ENCODE results near the gene MROH9. TPM values are rescaled to one million over a fixed set of nuclear protein-coding genes. Genes with fewer than 3 reads are reported as not detected.
"Not testable (repeated sequence)": the region's sequence is repeated elsewhere in the genome, so short reads cannot be mapped to it uniquely, and the experiment has no call there.

MROH9 gene
- polyA plus RNA-seq, 3 donors, result not detected

- Histone ChIP-seq H3K27ac (ENCODE audit: low read depth in 1 of 2, low read length in 2 of 2) (no peak overlapping the region), H2AFZ (ENCODE audit: insufficient read depth, low read depth, low read length, poor library complexity, severe bottlenecking) (no peak overlapping the region), H3K4me2 (replicated peaks; ENCODE audit: extremely low read depth, low read length, poor library complexity, severe bottlenecking) (no peak overlapping the region), H3K4me1 (ENCODE audit: control insufficient read depth in 1 of 2, insufficient read depth in 2 of 2, low read length in 2 of 2) (no peaks in the 10 kb centered on the region), H3K4me3 (replicated peaks in 1 of 3; ENCODE audit: low read depth in 2 of 3, low read length in 3 of 3) (no peak overlapping the region), H3K36me3 (replicated peaks in 1 of 2; ENCODE audit: control insufficient read depth in 1 of 2, insufficient read depth in 2 of 2, low read length in 2 of 2) (no peaks in the 10 kb centered on the region), H3K79me2 (ENCODE audit: insufficient read depth, low read length) (no peaks in the 10 kb centered on the region), H3K27me3 (ENCODE audit: control insufficient read depth in 2 of 2, insufficient read depth in 2 of 2, low read length in 2 of 2) (no peaks in the 10 kb centered on the region), H4K20me1 (ENCODE audit: insufficient read depth, low read length) (no peaks in the 10 kb centered on the region), H3K9me3 (replicated peaks in 1 of 2; ENCODE audit: control insufficient read depth in 1 of 2, insufficient read depth in 1 of 2, low read length in 2 of 2) (no peaks in the 10 kb centered on the region), H3K9ac (ENCODE audit: insufficient read depth, low read length, poor library complexity, severe bottlenecking) (no peak overlapping the region)
- TF ChIP-seq, protein P1, sequence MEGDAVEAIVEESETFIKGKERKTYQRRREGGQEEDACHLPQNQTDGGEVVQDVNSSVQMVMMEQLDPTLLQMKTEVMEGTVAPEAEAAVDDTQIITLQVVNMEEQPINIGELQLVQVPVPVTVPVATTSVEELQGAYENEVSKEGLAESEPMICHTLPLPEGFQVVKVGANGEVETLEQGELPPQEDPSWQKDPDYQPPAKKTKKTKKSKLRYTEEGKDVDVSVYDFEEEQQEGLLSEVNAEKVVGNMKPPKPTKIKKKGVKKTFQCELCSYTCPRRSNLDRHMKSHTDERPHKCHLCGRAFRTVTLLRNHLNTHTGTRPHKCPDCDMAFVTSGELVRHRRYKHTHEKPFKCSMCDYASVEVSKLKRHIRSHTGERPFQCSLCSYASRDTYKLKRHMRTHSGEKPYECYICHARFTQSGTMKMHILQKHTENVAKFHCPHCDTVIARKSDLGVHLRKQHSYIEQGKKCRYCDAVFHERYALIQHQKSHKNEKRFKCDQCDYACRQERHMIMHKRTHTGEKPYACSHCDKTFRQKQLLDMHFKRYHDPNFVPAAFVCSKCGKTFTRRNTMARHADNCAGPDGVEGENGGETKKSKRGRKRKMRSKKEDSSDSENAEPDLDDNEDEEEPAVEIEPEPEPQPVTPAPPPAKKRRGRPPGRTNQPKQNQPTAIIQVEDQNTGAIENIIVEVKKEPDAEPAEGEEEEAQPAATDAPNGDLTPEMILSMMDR (IDR thresholded peaks at IDR 0.05), result no peak
- Mint-ChIP-seq H3K4me1 (no peaks in the 10 kb centered on the region), H3K36me3 (no peaks in the 10 kb centered on the region), H3K9me3 (peaks cover 0 to 5% (median 2%) of the 10 kb centered on the region in 7 donors), H3K4me3 (no peak overlapping the region), H3K27me3 (ENCODE audit: low read depth in 3 of 3) (peaks cover 0 to 4% (median 0%) of the 10 kb centered on the region in 3 donors), H3K27ac (no peak overlapping the region)
- no peak for DNase-seq
- intact Hi-C loops (cut with micrococcal nuclease), result no loop called here
Observed at GRCh38 chr1:170910273-170910672, 25.1 kb upstream of the MROH9 start.

DNA sequence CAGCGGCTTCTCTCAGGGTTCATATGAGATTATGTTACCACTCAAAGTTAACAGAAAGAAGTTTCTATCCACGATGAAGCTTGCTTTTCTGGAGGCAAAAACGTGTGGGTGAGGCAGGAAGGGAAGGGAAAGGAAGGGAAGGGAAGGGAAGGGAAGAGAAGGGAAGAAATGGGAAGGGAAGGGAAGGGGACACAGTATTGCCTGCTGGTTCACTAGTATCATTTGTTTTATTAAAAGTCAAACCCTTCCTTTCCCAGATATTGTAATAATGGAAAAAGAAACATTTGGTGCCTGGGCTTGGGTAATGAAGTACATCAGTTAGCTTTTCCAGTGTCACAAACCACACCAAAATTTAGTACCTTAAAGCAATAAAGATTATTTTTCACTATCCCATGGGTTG, 18.0 kb upstream of the MROH9 start:
- H3K27ac Mint-ChIP-seq, result no peak overlapping the region
- H3K27me3 Mint-ChIP-seq (ENCODE audit: low read depth in 3 of 3), result peaks cover 1 to 3% (median 1%) of the 10 kb centered on the region in 3 donors
- Histone ChIP-seq H3K9me3 (replicated peaks in 1 of 2; ENCODE audit: control insufficient read depth in 1 of 2, insufficient read depth in 1 of 2, low read length in 2 of 2) (peaks cover 6 to 29% of the 10 kb centered on the region in 2 donors), H2AFZ (ENCODE audit: insufficient read depth, low read depth, low read length, poor library complexity, severe bottlenecking) (no peak overlapping the region), H3K9ac (ENCODE audit: insufficient read depth, low read length, poor library complexity, severe bottlenecking) (no peak overlapping the region), H3K79me2 (ENCODE audit: insufficient read depth, low read length) (no peaks in the 10 kb centered on the region), H4K20me1 (ENCODE audit: insufficient read depth, low read length) (no peaks in the 10 kb centered on the region), H3K4me1 (ENCODE audit: control insufficient read depth in 1 of 2, insufficient read depth in 2 of 2, low read length in 2 of 2) (no peaks in the 10 kb centered on the region), H3K27me3 (ENCODE audit: control insufficient read depth in 2 of 2, insufficient read depth in 2 of 2, low read length in 2 of 2) (no peaks in the 10 kb centered on the region), H3K36me3 (replicated peaks in 1 of 2; ENCODE audit: control insufficient read depth in 1 of 2, insufficient read depth in 2 of 2, low read length in 2 of 2) (no peaks in the 10 kb centered on the region), H3K27ac (ENCODE audit: low read depth in 1 of 2, low read length in 2 of 2) (no peak overlapping the region), H3K4me3 (replicated peaks in 1 of 3; ENCODE audit: low read depth in 2 of 3, low read length in 3 of 3) (no peak overlapping the region), H3K4me2 (replicated peaks; ENCODE audit: extremely low read depth, low read length, poor library complexity, severe bottlenecking) (no peak overlapping the region)
- no peaks in the 10 kb centered on the region for H3K36me3 Mint-ChIP-seq
- intact Hi-C loops (cut with micrococcal nuclease), result no loop called here
- H3K4me3 Mint-ChIP-seq, result no peak overlapping the region
- H3K4me1 Mint-ChIP-seq, result no peaks in the 10 kb centered on the region
- no peak for DNase-seq
- H3K9me3 Mint-ChIP-seq, result peaks cover 14 to 31% (median 26%) of the 10 kb centered on the region in 7 donors
- 56% methylated on average over 2 of the region's 3 CpGs for WGBS (ENCODE audit: insufficient coverage)
- TF ChIP-seq, protein P1 (IDR thresholded peaks at IDR 0.05), result no peak

DNA sequence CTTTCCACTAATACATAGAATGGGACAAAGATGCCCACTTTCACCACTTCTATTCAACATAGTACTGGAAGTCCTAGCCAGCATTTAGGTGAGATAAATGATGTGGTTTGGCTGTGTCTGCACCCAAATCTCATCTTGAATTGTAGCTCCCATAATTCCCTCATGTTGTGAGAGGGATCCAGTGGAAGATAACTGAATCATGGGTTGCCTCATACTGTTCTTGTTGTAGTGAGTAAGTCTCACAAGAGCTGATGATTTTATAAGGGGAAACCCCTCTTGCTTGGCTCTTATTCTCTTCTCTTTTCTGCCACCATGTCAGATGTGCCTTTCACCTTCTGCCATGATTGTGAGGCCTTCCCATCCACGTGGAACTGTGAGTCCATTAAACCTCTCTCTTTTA, 10.7 kb upstream of the MROH9 start:
- intact Hi-C loops (cut with micrococcal nuclease), result loop anchor here in 1 of 2 donors (10.0 kb wide), 1 partner anchor 1000 kb away; no protein-coding TSS in a partner anchor
- not testable (repeated sequence) for H2AFZ ChIP-seq (ENCODE audit: insufficient read depth, low read depth, low read length, poor library complexity, severe bottlenecking); H3K27me3 Mint-ChIP-seq (ENCODE audit: low read depth in 3 of 3)

More for the DNA sequence above, 10.7 kb upstream of the MROH9 start:
- H3K4me1 Mint-ChIP-seq; H4K20me1 ChIP-seq (ENCODE audit: insufficient read depth, low read length); DNase-seq; H3K36me3 Mint-ChIP-seq; H3K9ac ChIP-seq (ENCODE audit: insufficient read depth, low read length, poor library complexity, severe bottlenecking); H3K27ac ChIP-seq (ENCODE audit: low read depth in 1 of 2, low read length in 2 of 2); H3K36me3 ChIP-seq (replicated peaks in 1 of 2; ENCODE audit: control insufficient read depth in 1 of 2, insufficient read depth in 2 of 2, low read length in 2 of 2); H3K4me1 ChIP-seq (ENCODE audit: control insufficient read depth in 1 of 2, insufficient read depth in 2 of 2, low read length in 2 of 2); H3K79me2 ChIP-seq (ENCODE audit: insufficient read depth, low read length); H3K4me2 ChIP-seq (replicated peaks; ENCODE audit: extremely low read depth, low read length, poor library complexity, severe bottlenecking); H3K27ac Mint-ChIP-seq; H3K4me3 Mint-ChIP-seq; H3K27me3 ChIP-seq (ENCODE audit: control insufficient read depth in 2 of 2, insufficient read depth in 2 of 2, low read length in 2 of 2); H3K4me3 ChIP-seq (replicated peaks in 1 of 3; ENCODE audit: low read depth in 2 of 3, low read length in 3 of 3): not testable (repeated sequence)
- H3K9me3 ChIP-seq (replicated peaks in 1 of 2; ENCODE audit: control insufficient read depth in 1 of 2, insufficient read depth in 1 of 2, low read length in 2 of 2), result peaks cover 6 to 20% of the 10 kb centered on the region in 2 donors
- no CpG with 5 or more reads among the region's 1 CpG for WGBS (ENCODE audit: insufficient coverage)
- H3K9me3 Mint-ChIP-seq, result peaks cover 10 to 25% (median 19%) of the 10 kb centered on the region in 7 donors
